Brain pericyte (primary cell): ENCODE data around the gene ANKRD12.
A peak's percentile ranks its signal among the peaks of the same experiment; 100 is the strongest.

Experiments used
- DNase-seq: peaks from one replicate; pipeline ENCODE4 v3.0.0-alpha.2; 2012; ENCODE audit warnings: low read depth, low spot score

The ANKRD12 gene

GRCh38 chr18:9106094-9106493 is 30.5 kb upstream of the ANKRD12 start:
- DNase-seq: no peak

DNA sequence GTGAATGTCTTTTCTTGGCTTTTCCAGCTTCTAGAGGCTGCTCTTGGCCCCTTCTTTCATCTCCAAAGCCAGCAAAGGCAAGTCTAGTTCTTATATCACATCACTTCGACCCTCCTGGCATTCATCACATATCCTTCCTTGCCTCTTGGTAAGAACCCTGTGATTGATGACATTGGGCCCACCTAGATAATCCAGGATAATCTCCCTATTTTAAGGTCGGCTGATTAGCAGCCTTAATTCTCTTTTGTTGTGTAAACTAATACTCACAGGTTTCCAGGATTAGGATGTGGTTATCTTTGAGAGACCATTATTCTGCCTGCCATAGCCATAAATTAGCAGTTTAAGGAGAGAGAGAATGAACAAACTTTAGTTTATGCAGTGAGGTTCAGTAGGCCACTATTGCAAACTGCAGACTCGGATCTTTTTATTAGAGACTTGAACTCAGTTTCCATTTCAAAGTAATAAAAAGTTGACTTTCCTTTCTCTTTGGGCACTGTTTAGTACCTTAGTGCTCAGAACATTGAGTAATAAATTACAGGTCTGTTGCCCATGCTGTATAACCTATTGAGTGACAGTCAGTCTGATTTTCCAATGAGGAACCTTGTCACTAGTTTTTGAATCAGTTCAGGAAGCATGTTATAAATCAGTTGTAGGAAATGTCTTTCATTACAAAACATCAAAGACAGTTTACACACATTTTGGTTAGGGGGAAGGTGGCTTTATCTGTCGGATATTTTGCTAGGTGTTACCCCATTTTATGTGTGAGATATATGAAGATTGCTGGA is 29.6 kb upstream of the ANKRD12 start:
- DNase-seq: no peak

- no peak for DNase-seq
Measured at GRCh38 chr18:9108911-9109310, 27.7 kb upstream of the ANKRD12 start.

DNA sequence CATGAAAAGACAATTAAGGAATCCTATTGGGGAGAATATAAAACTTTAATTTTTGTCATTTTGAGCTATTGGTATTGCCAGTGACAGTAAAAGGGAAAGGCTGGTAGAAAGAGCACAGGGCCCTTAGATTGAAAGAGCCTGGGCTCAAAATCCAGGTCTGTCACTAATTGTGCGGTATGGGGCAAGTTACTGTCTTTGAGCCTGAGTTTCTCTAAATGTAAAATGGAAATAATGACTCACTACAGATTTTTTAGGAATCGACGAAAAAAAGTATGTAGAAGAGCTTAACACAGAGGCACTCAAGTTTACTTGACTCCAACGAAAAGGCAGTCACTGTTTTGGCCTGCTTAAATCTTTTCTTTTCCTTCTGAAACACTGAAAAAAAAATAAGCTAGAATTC is 27.1 kb upstream of the ANKRD12 start:
- DNase-seq: no peak

DNA sequence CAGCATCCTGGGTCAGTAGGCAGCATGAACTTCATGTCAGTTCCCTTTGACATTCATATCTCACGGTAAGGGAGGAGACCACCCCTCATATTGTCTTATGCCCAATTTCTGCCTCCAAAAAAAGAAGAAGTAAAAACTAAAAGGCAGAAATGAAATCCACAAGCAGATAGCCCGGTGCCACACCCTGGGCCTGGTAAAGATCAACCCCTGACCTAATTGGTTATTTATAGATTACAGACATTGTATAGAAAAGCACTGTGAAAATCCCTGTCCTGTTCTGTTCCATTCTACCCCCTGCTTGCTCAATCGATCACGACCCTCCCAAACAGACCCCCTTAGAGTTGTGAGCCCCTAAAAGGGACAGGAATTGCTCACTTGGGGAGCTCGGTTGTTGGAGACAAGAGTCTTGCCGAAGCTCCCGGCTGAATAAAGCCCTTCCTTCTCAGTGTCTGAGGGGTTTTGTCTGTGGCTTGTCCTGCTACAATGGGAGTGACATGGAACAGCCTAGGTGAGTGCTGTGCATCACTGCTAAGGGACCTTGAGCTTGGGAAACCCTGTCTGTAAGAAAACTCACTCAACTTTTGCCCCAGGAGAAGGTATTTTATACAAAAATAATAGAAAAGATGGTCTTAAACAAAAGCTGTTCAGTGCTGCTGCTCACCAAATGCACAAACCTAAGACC is 23.0 kb upstream of the ANKRD12 start:
- DNase-seq: no peak

- no peak for DNase-seq
Measured at GRCh38 chr18:9115984-9116383, 20.6 kb upstream of the ANKRD12 start.

GRCh38 chr18:9117980-9118841 is 18.4 kb upstream of the ANKRD12 start:
- no peak for DNase-seq

GRCh38 chr18:9120796-9121195 is 15.8 kb upstream of the ANKRD12 start:
- DNase-seq: no peak

DNA sequence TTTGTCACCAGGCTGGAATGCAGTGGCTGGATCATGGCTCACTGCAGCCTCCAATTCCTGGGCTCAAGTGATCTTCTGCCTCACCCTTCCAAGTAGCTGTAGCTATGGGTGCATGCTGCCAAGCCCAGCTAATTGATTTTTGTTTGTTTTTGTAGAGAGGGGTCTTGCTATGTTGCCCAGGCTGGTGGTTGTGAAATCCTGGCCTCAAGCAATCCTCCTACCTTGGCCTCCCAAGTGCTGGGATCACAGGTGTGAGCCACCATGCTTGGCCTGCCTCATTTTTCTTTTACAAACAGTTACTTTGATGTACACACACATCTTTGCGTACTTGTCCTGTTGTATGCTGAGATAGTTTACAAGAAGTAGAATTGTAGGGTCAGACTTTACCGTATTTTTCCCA is 13.1 kb upstream of the ANKRD12 start:
- DNase-seq: no peak

DNA sequence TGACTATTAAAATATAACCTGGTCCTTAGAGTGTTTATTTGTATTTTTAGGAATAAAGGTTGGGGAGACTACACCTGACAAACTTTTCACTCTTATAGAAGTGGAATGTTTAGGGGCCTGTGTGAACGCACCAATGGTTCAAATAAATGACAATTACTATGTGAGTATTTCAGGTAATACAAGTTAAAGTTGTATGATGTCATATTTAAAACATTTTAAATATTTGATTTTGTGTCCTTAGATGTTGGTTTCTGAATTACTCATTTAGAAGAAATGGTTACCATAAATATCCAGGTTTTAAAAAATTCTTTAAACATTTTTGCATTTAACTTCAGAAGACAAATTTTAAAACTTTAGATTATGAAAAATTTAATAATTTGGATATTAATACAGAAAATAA is 11.8 kb upstream of the ANKRD12 start:
- DNase-seq: no peak

- no peak for DNase-seq
Measured at GRCh38 chr18:9126337-9126736, 10.2 kb upstream of the ANKRD12 start.

DNA sequence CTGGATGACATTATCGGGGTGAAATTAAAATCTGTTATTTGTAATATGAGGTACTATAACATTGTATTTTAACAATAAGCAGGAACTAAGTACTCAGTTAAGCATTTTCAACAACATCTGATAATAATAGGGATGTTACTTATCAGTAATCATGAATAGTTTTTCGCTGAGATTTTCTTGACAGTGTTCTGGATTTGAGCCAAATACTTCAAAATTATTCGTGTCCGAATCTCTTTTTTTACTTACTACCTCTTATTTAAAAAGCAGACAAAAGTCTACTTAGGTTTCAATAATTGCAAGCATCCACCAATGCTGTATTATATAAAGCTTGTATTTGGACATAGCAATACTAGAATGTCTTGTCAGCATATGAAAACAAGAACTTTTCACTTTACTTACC is 6.4 kb upstream of the ANKRD12 start:
- DNase-seq: no peak

GRCh38 chr18:9130806-9131205 is 5.8 kb upstream of the ANKRD12 start:
- no peak for DNase-seq

GRCh38 chr18:9132628-9133027 is 4.0 kb upstream of the ANKRD12 start:
- no peak for DNase-seq

DNA sequence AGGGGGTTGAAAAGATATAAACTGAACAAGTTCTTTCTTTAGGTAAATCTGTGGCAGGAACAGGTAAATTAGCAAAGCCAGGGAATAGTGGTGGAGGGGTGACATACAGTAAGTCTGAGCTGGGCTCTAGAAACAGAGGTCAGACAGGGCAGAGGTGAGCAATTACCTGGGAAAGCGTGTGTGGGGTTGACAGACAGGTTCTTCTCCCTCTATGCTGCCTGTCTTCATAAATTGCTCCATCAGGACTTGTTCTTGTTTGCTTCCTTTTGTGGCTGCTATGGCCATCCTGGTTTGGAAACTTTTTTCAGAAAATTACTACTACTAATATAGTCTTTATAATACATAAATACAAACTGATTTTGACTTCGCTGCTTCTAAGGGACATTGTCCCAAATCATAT is 3.4 kb upstream of the ANKRD12 start:
- DNase-seq: no peak

DNA sequence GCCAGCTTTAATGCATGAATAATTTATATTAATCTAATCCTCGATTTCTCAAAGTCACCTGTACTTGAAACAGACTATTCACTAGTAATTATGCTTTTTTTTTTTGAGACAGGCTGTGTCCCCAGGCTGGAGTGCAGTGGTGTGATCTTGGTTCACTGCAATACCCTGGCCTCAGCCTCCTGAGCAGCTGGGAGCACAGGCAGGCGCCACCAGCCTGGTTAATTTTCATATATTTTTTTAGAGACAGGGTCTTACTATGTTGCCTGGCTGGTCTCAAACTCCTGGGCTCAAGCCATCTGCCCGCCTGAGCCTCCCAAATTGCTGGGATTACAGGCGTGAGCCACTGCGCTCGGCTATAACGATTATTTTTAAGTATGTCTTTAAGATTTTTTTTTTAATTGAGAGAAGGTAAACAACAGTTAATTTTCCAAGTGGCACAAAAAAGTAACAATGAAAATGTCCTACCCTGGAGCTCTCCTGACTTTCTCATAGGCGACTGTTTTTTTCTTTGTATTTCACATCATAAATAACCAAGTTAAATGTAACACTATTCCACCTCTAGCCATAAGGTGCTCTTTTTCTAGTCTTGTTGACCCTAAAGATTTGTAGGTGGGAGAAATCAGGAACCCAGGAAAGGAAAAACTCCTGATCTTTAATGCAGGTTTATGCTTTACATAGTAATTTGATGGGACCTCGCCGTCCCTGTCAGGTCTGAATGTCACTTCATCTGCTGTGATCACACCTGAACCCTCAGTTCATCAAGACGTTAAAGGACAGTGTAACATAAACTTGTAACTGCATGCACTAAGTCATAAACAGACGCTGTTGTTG is 1.3 kb upstream of the ANKRD12 start:
- DNase-seq: no peak

DNA sequence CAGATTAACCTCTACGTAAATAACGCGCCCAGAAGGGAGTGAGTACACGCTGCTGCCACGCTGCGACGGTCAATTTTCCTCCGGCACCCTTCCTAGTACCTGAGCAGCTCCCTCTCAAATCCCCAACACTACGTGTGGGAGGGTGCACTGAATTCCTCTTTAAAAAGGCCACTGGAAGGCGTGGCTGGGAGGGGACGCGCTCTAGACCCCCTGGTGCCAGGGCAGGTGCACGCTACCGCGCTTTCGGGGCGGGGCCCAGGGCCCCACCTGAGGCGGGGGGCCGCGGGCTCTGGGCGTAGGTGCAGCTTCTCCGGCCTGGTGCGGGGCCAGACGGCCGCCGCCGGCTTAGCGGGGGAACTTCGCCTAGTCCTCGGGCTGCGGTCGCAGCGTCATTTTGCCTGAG is 668 bp upstream of the ANKRD12 start:
- no peak for DNase-seq

DNA sequence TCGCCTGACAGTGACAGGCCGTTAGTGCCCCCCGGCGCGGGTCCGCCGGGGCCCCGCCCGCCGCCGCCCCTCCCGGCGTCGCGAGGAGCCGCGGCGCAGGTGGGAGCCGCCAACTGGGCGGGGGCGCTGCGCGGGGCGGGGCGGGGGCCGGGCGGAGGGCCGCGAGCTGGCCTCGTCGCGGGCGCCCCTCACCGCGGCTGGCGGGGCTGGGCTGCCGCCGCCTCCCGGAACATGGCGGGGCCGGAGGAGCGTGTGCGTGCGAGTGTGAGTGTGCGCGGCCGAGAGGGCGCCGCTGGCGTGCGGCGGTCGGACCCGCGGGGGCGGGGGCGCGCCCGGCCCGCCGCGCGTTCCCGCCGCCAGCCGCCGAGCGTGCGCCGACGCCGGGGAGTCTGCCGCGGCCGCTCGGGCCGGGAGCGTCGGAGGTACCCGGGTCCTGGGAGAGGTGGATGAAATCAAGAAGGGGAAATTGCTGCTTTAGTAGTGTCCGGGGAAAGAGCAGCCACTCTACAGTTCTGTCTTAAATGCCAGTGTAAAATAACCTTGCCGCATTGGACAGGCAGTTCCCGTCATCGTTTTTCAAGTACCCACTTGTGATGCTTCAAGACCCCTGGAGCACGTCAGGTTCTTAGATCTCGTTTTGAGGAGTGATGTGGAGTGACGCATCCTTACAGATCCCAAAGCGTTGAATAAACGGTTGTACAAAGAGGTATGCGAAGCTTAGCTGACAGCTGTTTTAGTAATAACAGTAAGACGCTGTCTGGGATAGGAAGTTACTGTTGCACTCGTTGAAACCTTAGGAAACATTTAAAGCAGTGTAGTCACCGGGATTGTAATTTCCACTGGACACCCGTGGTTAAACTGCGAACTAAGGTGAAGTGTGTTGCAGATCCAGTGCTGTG is 836 bp downstream of the ANKRD12 start:
- peak; percentile 25 for DNase-seq

- DNase-seq: no peak
Measured at GRCh38 chr18:9139400-9140039, 2.9 kb downstream of the ANKRD12 start.

GRCh38 chr18:9140381-9140780 is 3.8 kb downstream of the ANKRD12 start:
- no peak for DNase-seq
